ENCODE results near the gene NAA35.
"Not testable (repeated sequence)": the region's sequence is repeated elsewhere in the genome, so short reads cannot be mapped to it uniquely, and the experiment has no call there.

The NAA35 gene

GRCh38 chr9:85944672-85945071 is 3.7 kb downstream of the NAA35 start:
- no peak for DNase-seq (ENCODE audit: low spot score)

- no peak for DNase-seq (ENCODE audit: low spot score)
Observed at GRCh38 chr9:85949586-85950335, 8.8 kb downstream of the NAA35 start.

GRCh38 chr9:85959955-85960354 is 19.0 kb downstream of the NAA35 start:
- no peak for DNase-seq (ENCODE audit: low spot score)

GRCh38 chr9:85960688-85961093 is 19.7 kb downstream of the NAA35 start:
- no peak for DNase-seq (ENCODE audit: low spot score)

GRCh38 chr9:85964526-85964925 is 23.6 kb downstream of the NAA35 start:
- no peak for DNase-seq (ENCODE audit: low spot score)

GRCh38 chr9:85964949-85965348 is 24.0 kb downstream of the NAA35 start:
- DNase-seq (ENCODE audit: low spot score) = no peak

- no peak for DNase-seq (ENCODE audit: low spot score)
Observed at GRCh38 chr9:85969727-85970126, 28.8 kb downstream of the NAA35 start.

- no peak for DNase-seq (ENCODE audit: low spot score)
Observed at GRCh38 chr9:85971731-85972130, 30.8 kb downstream of the NAA35 start.

GRCh38 chr9:85973238-85973637 is 32.3 kb downstream of the NAA35 start:
- DNase-seq (ENCODE audit: low spot score) = no peak

- not testable (repeated sequence) for DNase-seq (ENCODE audit: low spot score)
Observed at GRCh38 chr9:85974055-85974547, 33.2 kb downstream of the NAA35 start.

- DNase-seq (ENCODE audit: low spot score) = no peak
Observed at GRCh38 chr9:85978496-85978895, 37.5 kb downstream of the NAA35 start.

- no peak for DNase-seq (ENCODE audit: low spot score)
Observed at GRCh38 chr9:85981369-85981768, 40.4 kb downstream of the NAA35 start.

GRCh38 chr9:85984457-85984856 is 43.5 kb downstream of the NAA35 start:
- no peak for DNase-seq (ENCODE audit: low spot score)

GRCh38 chr9:85987236-85987635 is 46.3 kb downstream of the NAA35 start:
- peak; percentile 13 for DNase-seq (ENCODE audit: low spot score)

GRCh38 chr9:85994191-85994590 is 53.2 kb downstream of the NAA35 start:
- no peak for DNase-seq (ENCODE audit: low spot score)

GRCh38 chr9:85995097-85995496 is 54.2 kb downstream of the NAA35 start:
- no peak for DNase-seq (ENCODE audit: low spot score)

GRCh38 chr9:85995599-85995998 is 54.7 kb downstream of the NAA35 start:
- no peak for DNase-seq (ENCODE audit: low spot score)

- no peak for DNase-seq (ENCODE audit: low spot score)
Observed at GRCh38 chr9:86005253-86005775, 64.4 kb downstream of the NAA35 start.

- no peak for DNase-seq (ENCODE audit: low spot score)
Observed at GRCh38 chr9:86009133-86009532, 68.2 kb downstream of the NAA35 start.

GRCh38 chr9:86020731-86021130 is 79.8 kb downstream of the NAA35 start:
- no peak for DNase-seq (ENCODE audit: low spot score)

- no peak for DNase-seq (ENCODE audit: low spot score)
Observed at GRCh38 chr9:86021166-86021565, 80.2 kb downstream of the NAA35 start.

GRCh38 chr9:86022687-86023266 is 81.8 kb downstream of the NAA35 start:
- no peak for DNase-seq (ENCODE audit: low spot score)

GRCh38 chr9:86027767-86028166 is 86.8 kb downstream of the NAA35 start:
- DNase-seq (ENCODE audit: low spot score) = no peak
